Common myeloid progenitor, CD34-positive (primary cell): ENCODE data around the gene ENTPD6.

ENCODE experiments used
- CTCF ChIA-PET: fragments of 350-600 bp; sonication (Branson Sonifier 250); formaldehyde crosslinking; loops from one replicate; lab custom pipeline; 2021; ENCODE audit warnings: antibody characterized with exemption; lab: Charles Lee
- POLR2A ChIA-PET: fragments of 350-600 bp; sonication (Branson Sonifier 250); formaldehyde crosslinking; loops from one replicate; lab custom pipeline; 2021; ENCODE audit warnings: antibody characterized with exemption; lab: Charles Lee
- DNase-seq, 3 donors: peaks; one replicate each; pipeline versions ENCODE4 v3.0.0 to v3.0.0-alpha.2; 2013
- H3K27ac ChIP-seq, 2 experiments: 1 replicate in 1 of 2; 2 replicates in 1 of 2; pipeline ENCODE4 v1.7.0; 2013; ENCODE audit warnings: inconsistent platforms in 2 of 2, low read length in 2 of 2, mild to moderate bottlenecking in 2 of 2, low read depth in 1 of 2, moderate library complexity in 1 of 2; ENCODE audit not compliant: severe bottlenecking in 2 of 2, insufficient read depth in 1 of 2, poor library complexity in 1 of 2
- H3K27me3 ChIP-seq, 5 experiments: replicated peaks in 2 of 5; 1 replicate in 3 of 5; 2 replicates in 2 of 5; pipeline versions ENCODE4 v1.6.1 to v1.7.0; 2013; ENCODE audit warnings: low read length in 4 of 5, mild to moderate bottlenecking in 2 of 5, moderate library complexity in 2 of 5, inconsistent platforms in 1 of 5; ENCODE audit not compliant: insufficient read depth in 5 of 5, control insufficient read depth in 4 of 5
- H3K36me3 ChIP-seq, 4 experiments: 1 replicate in 2 of 4; 2 replicates in 2 of 4; pipeline versions ENCODE4 v1.6.1 to v1.7.0; 2013; ENCODE audit warnings: low read length in 3 of 4, control low read depth in 1 of 4, mild to moderate bottlenecking in 1 of 4; ENCODE audit not compliant: control insufficient read depth in 4 of 4, insufficient read depth in 4 of 4
- H3K4me1 ChIP-seq, 4 experiments: 1 replicate in 3 of 4; 2 replicates in 1 of 4; pipeline versions ENCODE4 v1.6.1 to v1.7.1; 2013; ENCODE audit warnings: low read length in 3 of 4, mild to moderate bottlenecking in 3 of 4, control low read depth in 1 of 4, inconsistent platforms in 1 of 4, moderate library complexity in 1 of 4; ENCODE audit not compliant: control insufficient read depth in 4 of 4, insufficient read depth in 4 of 4; ENCODE audit errors: control extremely low read depth in 1 of 4
- H3K4me3 ChIP-seq, 7 experiments: 1 replicate in 4 of 7; 2 replicates in 3 of 7; pipeline versions ENCODE4 v1.5.1 to v1.7.0; 2013; ENCODE audit warnings: mild to moderate bottlenecking in 7 of 7, low read length in 6 of 7, moderate library complexity in 6 of 7, inconsistent platforms in 2 of 7, low read depth in 2 of 7, control low read depth in 1 of 7; ENCODE audit not compliant: insufficient read depth in 4 of 7, control insufficient read depth in 1 of 7; ENCODE audit errors: extremely low read depth in 1 of 7
- H3K9me3 ChIP-seq, 5 experiments: 1 replicate in 4 of 5; 2 replicates in 1 of 5; pipeline versions ENCODE4 v1.6.1 to v1.7.1; 2013; ENCODE audit warnings: low read length in 4 of 5, mild to moderate bottlenecking in 2 of 5, inconsistent platforms in 1 of 5, low read depth in 1 of 5, moderate library complexity in 1 of 5; ENCODE audit not compliant: control insufficient read depth in 4 of 5, insufficient read depth in 2 of 5; ENCODE audit errors: control extremely low read depth in 1 of 5
- WGBS: methylation state at CpG from one replicate; pipeline ENCODE4 v1.1.5; 2013; ENCODE audit not compliant: insufficient coverage; 5-methylcytosine and 5-hydroxymethylcytosine counted together

ENTPD6 gene

DNA sequence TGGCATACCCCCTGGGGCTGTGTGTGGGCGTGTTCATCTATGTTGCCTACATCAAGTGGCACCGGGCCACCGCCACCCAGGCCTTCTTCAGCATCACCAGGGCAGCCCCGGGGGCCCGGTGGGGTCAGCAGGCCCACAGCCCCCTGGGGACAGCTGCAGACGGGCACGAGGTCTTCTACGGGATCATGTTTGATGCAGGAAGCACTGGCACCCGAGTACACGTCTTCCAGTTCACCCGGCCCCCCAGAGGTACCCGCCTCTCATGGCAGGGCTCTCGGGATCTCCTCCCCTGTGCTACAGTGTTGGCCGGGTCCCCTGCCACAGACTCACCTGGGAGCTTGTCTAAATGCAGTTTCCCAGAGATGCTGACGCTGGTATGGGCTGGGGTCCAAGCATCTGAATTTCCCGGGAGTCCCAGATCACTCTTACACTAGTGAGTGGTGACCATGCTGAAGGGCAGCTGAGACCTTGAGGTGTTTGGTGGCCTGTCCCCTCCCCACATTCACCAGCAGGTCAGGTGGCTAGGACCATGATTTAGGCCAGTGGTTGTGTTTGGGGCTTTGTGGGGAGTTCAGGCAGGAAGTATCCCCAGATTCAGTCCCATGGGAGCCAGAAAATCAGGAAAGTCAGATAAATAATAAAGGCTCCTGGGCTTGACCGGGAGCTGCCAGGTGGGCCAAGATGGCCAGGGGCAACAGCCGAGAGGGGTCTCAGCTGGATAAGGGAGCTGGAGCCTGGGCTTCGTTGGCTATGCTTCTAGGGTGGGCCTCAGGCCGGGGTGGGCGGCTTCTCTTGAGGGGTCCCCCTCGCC is 11.8 kb downstream of the ENTPD6 start:
- WGBS, result 97% methylated on average over 22 of the region's 22 CpGs
- no peak for DNase-seq
- Histone ChIP-seq H3K4me3 (no peak overlapping the region), H3K9me3 (peaks cover 0 to 3% (median 0%) of the 10 kb centered on the region in 5 experiments), H3K27me3 (no peaks in the 10 kb centered on the region), H3K27ac (no peak overlapping the region), H3K4me1 (peaks cover 3 to 24% (median 18%) of the 10 kb centered on the region in 4 experiments), H3K36me3 (peaks cover 0 to 33% (median 10%) of the 10 kb centered on the region in 4 experiments)
- ChIA-PET POLR2A (no interaction called here), CTCF (interaction anchor here (1.0 to 1.8 kb wide), 2 partner anchors 9 to 13 kb away, joined by 4 to 5 read pairs; no protein-coding TSS in a partner anchor)

DNA sequence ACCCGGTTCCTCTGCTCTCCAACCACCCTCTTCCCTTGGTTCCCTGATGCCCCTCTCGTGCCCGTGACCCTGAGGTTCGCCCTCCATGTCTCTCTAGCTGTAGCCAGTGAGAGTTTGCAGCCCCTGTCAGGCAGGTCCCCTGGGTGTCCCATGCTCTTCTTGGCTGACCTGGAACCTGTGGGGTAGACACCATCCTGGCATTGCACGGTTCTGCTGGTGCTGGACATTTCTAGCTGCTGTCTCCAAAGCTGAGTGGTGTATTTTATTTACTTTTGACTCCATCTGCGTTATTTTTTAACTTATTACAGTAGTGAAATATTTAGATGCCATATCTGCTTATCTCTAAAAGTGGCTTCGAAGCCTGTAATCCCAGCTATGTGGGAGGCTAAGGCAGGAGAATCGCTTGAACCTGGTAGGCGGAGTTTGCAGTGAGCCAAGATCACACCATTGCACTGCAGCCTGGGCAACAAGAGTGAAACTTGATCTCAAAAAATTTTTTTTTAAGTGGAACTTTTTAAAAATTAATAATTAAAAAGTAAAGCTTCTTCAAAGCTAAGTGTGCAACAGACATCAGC is 12.5 kb downstream of the ENTPD6 start:
- Histone ChIP-seq H3K36me3 (peaks cover 0 to 32% (median 13%) of the 10 kb centered on the region in 4 experiments), H3K27ac (no peak overlapping the region), H3K27me3 (no peaks in the 10 kb centered on the region), H3K4me1 (peaks cover 3 to 24% (median 18%) of the 10 kb centered on the region in 4 experiments), H3K4me3 (no peak overlapping the region), H3K9me3 (peaks cover 0 to 2% (median 0%) of the 10 kb centered on the region in 5 experiments)
- no peak for DNase-seq
- 100% methylated on average over 4 of the region's 9 CpGs for WGBS
- ChIA-PET POLR2A (no interaction called here), CTCF (interaction anchor here (1.0 to 1.8 kb wide), 2 partner anchors 9 to 13 kb away, joined by 4 to 5 read pairs; no protein-coding TSS in a partner anchor)

DNA sequence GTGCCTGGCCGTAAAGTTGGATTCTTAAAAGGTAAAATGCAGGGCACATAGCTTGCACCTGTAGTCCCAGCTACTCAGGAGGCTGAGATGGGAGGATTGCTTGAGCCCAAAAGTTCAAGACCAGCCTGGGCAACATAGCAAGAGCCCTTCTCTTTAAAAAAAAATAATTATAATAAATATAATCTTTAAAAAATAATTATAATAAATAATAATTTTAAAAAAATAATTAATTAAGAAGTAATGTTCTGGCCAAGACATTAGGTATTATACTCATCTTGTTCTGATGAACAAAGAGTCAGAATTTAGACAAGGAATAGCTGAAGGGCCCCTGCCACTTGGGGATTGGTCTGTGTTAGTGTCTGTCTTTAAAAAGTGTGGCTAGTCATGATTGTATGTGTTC is 13.9 kb downstream of the ENTPD6 start:
- H3K27ac ChIP-seq, result no peak overlapping the region
- DNase-seq, result no peak
- CTCF ChIA-PET, result no interaction called here
- POLR2A ChIA-PET, result no interaction called here
- H3K4me3 ChIP-seq, result no peak overlapping the region
- no peaks in the 10 kb centered on the region for H3K27me3 ChIP-seq
- peaks cover 3 to 12% (median 9%) of the 10 kb centered on the region in 4 experiments for H3K4me1 ChIP-seq
- H3K36me3 ChIP-seq, result peaks cover 2 to 43% (median 21%) of the 10 kb centered on the region in 4 experiments
- H3K9me3 ChIP-seq, result no peaks in the 10 kb centered on the region
- WGBS, result 100% methylated on average over 1 of the region's 1 CpG

DNA sequence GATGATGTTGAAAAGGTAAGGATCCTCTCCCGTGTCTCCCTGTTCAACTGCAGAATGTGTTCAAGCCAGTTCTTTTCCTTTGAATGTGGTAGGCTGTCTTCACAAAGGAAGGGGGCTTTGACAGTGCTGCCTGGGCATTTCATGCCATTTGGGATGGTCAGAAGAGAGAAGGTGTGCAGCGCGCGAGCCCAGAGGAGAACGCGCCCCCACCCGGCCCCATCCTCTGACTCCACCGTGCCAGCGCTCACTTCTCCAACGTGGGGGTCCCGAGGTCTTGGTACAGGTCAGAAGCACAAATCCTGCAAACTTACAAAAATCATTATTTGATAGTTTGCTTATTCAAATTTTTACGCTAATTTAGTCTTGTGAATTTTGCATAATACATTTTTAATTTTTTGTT is 14.4 kb downstream of the ENTPD6 start:
- ChIA-PET CTCF (interaction anchor here (1.7 kb wide), 1 partner anchor 11 kb away, joined by 9 read pairs; no protein-coding TSS in a partner anchor), POLR2A (no interaction called here)
- Histone ChIP-seq H3K4me3 (no peak overlapping the region), H3K9me3 (no peaks in the 10 kb centered on the region), H3K4me1 (peaks cover 0 to 7% (median 4%) of the 10 kb centered on the region in 4 experiments), H3K36me3 (peaks cover 2 to 44% (median 24%) of the 10 kb centered on the region in 4 experiments), H3K27me3 (no peaks in the 10 kb centered on the region), H3K27ac (no peak overlapping the region)
- 88% methylated on average over 1 of the region's 12 CpGs for WGBS
- no peak for DNase-seq

DNA sequence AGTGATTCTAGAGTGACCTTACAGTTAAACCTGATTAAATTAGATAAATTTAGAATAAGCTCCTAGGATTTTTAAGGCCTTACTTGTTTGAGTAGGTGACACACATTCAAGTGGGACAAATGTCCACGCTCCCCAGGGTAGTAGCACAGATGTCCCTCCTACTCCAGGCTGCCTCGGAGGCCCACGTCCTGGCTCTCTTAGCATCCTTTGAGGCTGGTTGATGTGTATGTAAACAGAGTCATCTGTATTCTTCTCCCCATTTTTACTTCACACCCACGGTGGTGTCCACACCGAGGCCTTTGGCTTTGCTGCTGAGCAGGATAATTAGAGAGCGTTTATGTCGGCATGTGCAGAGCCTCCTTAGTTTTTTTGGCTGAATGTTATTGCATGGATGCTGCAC is 15.8 kb downstream of the ENTPD6 start:
- POLR2A ChIA-PET, result no interaction called here
- Histone ChIP-seq H3K4me1 (no peaks in the 10 kb centered on the region), H3K36me3 (peaks cover 4 to 55% (median 35%) of the 10 kb centered on the region in 4 experiments), H3K9me3 (no peaks in the 10 kb centered on the region), H3K4me3 (no peak overlapping the region), H3K27me3 (no peaks in the 10 kb centered on the region), H3K27ac (no peak overlapping the region)
- CTCF ChIA-PET, result interaction anchor here (0.6 to 1.7 kb wide), 3 partner anchors 10 to 234 kb away, joined by 3 to 9 read pairs (median 5); no protein-coding TSS in a partner anchor
- WGBS, result 100% methylated on average over 4 of the region's 7 CpGs
- no peak for DNase-seq

DNA sequence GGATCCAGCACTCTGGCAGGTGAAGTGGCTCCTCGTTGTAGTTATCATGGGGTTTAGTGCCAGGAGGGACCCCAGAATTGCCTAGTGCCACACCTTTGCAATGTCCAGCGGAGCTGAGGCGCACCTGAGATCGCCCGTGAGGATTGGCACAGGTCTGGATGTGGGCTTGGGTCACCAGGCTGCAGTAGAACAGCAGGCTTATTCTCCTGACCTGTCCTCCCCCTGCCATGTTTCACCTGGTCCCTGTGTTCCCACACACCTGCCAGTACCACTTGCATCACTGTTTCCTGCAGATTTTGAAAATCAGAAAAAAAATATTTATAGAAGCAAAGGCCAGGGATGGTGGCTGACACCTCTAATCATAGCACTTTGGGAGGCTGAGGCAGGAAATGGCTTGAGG is 16.7 kb downstream of the ENTPD6 start:
- H3K4me3 ChIP-seq, result no peak overlapping the region
- no peaks in the 10 kb centered on the region for H3K4me1 ChIP-seq
- H3K27me3 ChIP-seq, result no peaks in the 10 kb centered on the region
- H3K9me3 ChIP-seq, result no peaks in the 10 kb centered on the region
- H3K27ac ChIP-seq, result no peak overlapping the region
- ChIA-PET CTCF (interaction anchor here (1.0 to 1.6 kb wide), 3 partner anchors 9 to 35 kb away, joined by 3 to 5 read pairs (median 3); no protein-coding TSS in a partner anchor), POLR2A (interaction anchor here (0.6 kb wide), 1 partner anchor 47 kb away, joined by 3 read pairs; no protein-coding TSS in a partner anchor)
- no peak for DNase-seq
- 83% methylated on average over 4 of the region's 5 CpGs for WGBS
- H3K36me3 ChIP-seq, result peaks cover 4 to 59% (median 39%) of the 10 kb centered on the region in 4 experiments
